Stimulated activated CD8-positive, alpha-beta memory T cell treated with anti-CD3 and anti-CD28 coated beads, Interleukin-12 subunit alpha, Interleukin-12 subunit beta, amount 100 ng/mL, for 24 hours (primary cell): ENCODE measurements around the gene AKR1C3.
"Not testable (repeated sequence)": the region's sequence is repeated elsewhere in the genome, so short reads cannot be mapped to it uniquely, and the experiment has no call there.

Experiments used
- DNase-seq: peaks from one replicate; pipeline ENCODE4 v3.0.0-alpha.2; 2020; ENCODE audit errors: extremely low read depth

AKR1C3 gene

GRCh38 chr10:5094265-5095205, at the start of gene AKR1C3:
Gene AKR1C3 (plus strand): TSS chr10:5094414. CDS start chr10:5094445, 31 bp downstream.
- no peak for DNase-seq

GRCh38 chr10:5045095-5045494, 49.1 kb upstream of the AKR1C3 start:
- no peak for DNase-seq

- DNase-seq = no peak
These were observed 47.8 kb upstream of the AKR1C3 start for GRCh38 chr10:5046410-5046809.

- not testable (repeated sequence) for DNase-seq
These were observed 47.2 kb upstream of the AKR1C3 start for GRCh38 chr10:5047055-5047454.

GRCh38 chr10:5047912-5048628, 46.1 kb upstream of the AKR1C3 start:
- no peak for DNase-seq

GRCh38 chr10:5052951-5053500, 41.2 kb upstream of the AKR1C3 start:
- DNase-seq = not testable (repeated sequence)

GRCh38 chr10:5054831-5055230, 39.4 kb upstream of the AKR1C3 start:
- not testable (repeated sequence) for DNase-seq

GRCh38 chr10:5059267-5059666, 34.9 kb upstream of the AKR1C3 start:
- DNase-seq = not testable (repeated sequence)

GRCh38 chr10:5060791-5061190, 33.4 kb upstream of the AKR1C3 start:
- DNase-seq = not testable (repeated sequence)

GRCh38 chr10:5064656-5065055, 29.6 kb upstream of the AKR1C3 start:
- DNase-seq = no peak

- DNase-seq = no peak
These were observed 25.8 kb upstream of the AKR1C3 start for GRCh38 chr10:5068274-5068984.

- DNase-seq = no peak
These were observed 23.4 kb upstream of the AKR1C3 start for GRCh38 chr10:5070648-5071410.

GRCh38 chr10:5071411-5072198, 22.6 kb upstream of the AKR1C3 start:
- no peak for DNase-seq

GRCh38 chr10:5073659-5074058, 20.6 kb upstream of the AKR1C3 start:
- no peak for DNase-seq

GRCh38 chr10:5076615-5077014, 17.6 kb upstream of the AKR1C3 start:
- DNase-seq = no peak

- no peak for DNase-seq
These were observed 15.6 kb upstream of the AKR1C3 start for GRCh38 chr10:5078547-5079180.

- DNase-seq = no peak
These were observed 14.8 kb upstream of the AKR1C3 start for GRCh38 chr10:5079306-5079830.

GRCh38 chr10:5079836-5080235, 14.4 kb upstream of the AKR1C3 start:
- no peak for DNase-seq

GRCh38 chr10:5081091-5081490, 13.1 kb upstream of the AKR1C3 start:
- no peak for DNase-seq
